Stimulated activated CD4-positive, alpha-beta T cell treated with anti-CD3 and anti-CD28 coated beads, Interleukin-4, amount 100 ng/mL, for 1 hour (primary cell): ENCODE results near the gene ANK2.
"Not testable (repeated sequence)": the region's sequence is repeated elsewhere in the genome, so short reads cannot be mapped to it uniquely, and the experiment has no call there.

Experiments used
- DNase-seq: peaks from one replicate; pipeline ENCODE4 v3.0.0-alpha.2; 2020

ANK2 gene

DNA sequence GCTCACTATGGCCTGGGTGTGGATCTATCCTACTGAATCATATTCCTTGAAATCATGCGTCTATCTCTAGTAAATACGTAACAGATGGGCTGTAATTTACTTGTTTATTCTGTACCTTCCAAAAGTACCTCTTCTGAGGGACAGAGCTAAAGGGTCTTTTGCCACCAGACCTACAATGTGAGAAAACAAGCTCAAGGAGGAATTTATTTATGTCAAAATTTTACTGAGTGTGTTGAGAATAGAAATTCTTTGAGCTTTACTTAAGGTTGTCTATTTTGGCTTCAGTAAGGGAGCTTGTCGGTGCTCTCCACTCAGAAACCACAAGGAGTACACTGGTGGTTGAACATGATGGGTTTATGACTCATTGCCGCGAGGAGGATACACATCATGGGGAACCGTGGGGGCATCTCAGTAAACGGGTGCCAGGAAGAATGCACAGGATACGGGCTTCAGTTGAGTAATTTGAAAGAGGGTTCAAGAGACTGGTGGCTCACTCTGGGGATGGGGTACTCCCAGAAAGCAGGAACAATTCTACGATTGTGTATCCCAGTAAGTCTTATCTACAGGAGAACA is 3.0 kb downstream of the ANK2 start:
- DNase-seq = no peak

DNA sequence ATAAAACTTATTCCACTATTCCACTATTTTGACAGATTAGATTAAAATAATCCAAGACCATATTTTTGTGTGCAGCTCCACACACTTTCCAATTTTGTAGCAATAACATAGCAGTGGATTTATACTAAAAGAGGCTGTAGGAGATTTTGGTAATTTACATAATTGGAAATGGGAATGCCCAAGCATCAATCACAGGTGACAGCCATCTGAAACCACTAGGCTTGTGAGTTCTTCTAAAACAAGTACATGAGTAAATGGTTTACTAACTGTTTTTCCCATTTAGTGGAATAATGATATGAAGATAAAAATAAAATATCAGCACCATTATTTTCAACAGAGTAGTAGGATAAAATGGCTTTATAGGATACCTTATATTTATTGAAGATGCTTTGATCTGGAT is 4.4 kb downstream of the ANK2 start:
- no peak for DNase-seq

DNA sequence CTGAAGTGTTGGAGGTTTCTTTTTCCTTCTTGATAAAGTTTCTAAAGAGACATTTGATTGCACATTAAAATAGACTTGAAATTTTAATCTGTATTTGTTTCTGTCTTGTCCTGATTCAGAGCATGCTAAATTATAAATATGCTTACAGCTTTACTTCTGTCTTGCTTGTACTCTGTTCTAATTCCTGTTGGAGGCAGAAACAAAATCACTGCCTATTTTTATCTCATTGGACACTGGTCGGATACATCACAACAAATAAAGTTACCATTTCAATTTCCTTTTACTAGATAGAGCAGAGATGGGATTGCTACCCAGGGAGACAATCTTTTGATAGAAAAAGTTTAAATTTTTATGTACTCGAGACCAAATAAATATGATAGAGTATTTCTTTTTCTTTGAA is 6.9 kb downstream of the ANK2 start:
- DNase-seq = no peak

DNA sequence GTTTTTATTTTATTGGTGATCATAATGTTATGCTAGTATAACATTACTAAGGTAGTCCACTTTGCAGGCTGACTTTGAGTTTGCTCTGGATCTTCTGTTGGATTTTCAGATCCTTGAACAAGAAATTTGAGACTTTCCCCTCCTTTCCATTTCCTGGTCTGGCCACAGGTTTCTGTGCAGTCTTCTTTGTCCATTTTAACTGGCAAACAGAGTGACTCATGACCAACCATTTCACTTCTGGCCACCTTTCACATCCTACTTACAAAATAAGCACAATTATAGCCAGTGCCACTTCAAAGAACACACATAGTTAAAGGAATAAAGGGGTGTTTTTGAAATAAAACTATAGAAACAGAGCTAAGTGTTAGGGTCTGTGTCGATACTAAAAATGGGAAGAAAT is 8.4 kb downstream of the ANK2 start:
- no peak for DNase-seq

DNA sequence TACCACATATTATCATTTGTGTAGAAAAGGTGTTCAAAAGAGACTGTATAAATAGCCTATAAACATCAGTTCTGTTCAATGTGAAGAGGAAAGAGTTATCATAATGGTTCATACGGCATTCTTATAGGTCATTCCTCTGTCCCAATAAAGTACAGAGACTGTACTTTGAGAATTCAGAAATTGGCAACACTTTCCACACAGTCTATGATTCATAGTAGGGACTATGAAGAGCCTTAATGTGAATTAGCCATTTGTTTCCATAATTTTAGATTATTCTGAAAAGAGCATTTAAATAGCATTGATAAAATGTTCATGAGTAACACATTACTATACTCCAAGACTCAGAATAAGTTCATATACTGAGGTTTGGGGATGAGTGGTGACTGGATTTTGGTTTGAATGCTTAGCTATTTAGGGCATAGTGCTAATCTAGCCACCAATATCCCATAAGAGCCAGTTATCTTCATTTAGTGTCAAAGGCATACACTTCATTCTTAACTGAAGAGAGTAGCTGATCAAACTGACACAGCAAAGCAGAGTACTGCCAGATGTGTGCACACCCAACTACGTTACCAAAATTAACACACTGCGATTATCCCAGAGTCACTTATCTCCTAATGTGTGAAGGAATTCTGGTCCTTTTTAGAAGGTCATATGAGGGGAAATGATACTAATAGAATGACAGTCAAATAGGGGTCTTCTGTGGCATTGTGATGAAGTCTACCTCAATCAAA is 10.2 kb downstream of the ANK2 start:
- no peak for DNase-seq

DNA sequence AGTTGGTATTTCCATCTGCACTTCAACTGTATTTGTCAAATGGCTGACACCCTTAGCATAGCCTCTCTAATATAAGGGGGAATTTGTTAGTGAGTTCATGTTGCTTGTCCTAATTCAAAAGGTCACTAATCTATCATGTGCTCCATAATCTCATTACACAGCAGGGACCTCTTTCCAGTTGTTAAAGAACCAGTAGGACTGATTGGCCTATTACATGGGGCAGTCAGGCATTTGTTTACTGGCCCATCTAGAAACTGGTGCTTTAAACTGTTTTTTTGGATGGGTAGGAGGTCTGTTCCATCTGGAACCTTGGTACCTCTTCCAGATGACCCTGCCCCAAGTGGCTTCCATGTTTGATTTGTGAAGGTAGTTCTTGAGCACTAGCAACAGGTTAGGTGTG is 11.4 kb downstream of the ANK2 start:
- DNase-seq = no peak

DNA sequence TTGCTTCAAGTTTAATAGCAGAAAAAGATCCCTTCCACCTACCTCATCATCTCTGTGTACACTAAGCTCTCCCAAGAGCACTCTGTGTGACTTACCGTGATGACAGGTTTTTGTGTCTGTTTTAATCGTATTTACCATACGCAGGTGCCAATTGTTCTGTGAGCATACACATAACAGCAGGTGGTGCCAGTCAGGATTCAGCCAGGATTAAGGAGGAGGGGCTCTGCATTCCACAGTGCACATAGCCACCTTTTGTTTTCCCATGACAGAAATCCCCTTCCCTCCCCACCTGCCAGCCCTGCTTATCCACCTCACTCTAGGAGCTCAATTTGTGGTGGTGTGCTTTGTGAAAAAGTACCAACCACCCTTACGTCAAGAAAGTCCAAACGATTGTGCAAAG is 14.8 kb downstream of the ANK2 start:
- DNase-seq = no peak

DNA sequence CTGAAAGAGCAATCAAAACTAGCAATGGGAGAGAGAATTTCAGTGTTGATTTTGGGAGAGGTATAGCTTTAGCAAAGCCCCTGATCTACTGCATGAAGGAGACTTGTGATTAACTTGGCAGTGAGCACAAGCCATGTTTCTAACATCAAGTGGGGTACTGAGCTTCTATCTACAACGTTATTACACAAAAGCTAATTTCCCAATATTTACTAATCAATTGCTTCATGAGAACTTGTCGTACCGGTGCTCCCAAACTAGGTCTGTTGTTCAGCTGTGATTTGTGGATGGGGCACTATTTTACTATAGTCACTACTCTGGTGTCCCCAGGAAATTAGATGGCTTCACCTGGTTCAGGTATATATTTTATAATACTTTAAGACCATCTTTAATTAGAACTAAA is 16.2 kb downstream of the ANK2 start:
- DNase-seq = no peak

DNA sequence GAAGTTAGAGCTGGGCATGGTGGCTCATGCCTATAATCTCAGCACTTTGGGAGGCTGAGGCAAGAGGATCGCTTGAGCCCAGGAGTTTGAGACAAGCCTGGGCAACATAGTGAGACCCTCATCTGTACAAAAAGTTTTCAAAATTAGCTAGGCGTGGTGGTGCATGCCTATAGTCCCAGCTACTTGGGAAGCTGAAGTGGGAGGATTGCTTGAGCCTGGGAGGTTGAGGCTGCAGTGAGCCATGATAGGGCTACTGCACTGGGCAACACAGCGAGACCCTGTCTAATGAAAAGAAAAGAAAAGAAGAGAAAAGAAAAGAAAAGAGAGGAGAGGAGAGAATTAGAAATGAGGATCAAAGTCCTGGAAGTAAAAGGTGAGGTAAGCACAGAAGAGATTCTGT is 19.3 kb downstream of the ANK2 start:
- DNase-seq = not testable (repeated sequence)

DNA sequence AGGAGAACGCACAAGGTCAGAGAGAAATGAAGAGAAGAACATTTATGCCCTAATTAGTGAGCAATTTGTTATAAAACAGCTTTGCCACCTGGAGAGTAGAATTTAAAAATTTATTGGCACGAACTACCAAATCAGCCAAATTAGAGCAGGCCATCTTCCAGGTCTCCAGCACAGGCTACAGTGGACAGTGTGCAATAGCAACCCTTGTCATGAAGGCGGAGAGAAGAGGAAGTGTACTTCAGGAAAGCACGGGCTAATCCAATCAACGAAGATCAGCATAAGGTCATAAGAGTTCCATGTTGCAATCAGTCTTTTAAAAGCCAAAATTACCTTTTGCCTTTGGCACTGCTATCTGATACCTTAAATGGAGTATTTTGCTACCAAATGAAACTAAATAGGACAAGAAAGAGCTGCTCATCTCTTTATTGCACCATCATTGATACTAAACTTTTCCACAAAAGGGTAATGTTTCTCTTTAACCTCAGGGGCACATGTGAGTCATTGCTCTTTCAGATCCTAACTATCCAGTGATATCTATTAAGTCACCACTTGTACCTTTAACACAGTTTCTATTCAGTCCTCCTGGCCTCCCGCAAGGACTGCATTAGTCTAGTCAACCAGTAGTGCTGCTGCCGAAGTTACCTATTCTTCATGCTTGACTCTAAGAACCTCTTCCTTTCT is 19.9 kb downstream of the ANK2 start:
- DNase-seq = no peak

DNA sequence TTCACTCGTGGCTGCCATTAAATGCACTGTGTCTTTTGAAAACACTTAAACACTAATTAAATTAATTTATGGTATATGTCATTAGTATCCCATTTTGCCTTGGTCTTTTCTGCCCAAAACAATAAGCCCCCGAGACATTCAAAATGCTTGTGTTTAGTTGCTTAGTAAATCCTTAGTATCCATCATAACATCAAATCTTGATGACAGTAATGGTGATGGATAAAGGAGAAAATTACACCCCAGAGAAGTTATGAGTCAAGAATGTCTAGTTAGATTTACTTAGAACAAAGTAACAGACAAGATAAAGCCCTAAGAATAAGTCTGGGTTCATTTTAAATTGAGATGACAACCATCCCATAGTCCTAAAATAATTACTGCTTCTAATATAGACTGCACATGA is 21.3 kb downstream of the ANK2 start:
- DNase-seq = no peak

DNA sequence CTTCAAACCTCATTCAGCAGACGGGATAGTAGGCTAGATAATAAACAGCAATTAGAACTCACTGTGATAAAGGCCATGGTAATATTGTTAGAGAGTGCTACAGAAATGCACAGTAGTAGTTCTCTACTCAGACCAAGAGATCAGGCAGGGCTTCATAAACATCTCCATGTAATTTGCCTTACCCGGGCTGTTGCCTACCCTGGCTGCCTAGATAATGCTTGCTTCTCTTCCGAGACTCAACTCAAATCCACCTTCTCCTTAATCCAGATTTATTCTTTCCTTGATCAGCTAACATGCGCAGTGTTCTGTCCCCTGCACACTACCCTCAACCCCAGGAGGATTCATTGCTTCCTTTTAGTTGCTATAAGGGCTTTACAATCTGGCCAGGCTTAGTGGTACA is 21.8 kb downstream of the ANK2 start:
- no peak for DNase-seq

DNA sequence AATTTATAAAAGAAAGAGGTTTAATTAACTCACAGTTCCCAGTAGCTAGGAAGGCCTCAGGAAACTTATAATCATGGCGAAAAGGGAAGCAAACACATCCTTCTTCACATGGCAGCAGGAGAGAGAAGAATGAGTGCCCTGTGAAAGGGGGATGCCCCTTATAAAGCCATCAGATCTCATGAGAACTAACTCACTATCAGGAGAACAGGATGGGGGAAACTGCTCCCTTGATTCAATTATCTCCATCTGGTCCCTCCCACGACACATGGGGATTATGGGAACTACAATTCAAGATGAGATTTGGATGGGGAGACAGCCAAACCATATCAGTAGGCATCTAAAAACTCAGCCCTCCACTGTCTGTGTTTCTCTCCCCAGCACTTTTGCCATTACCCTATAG is 22.4 kb downstream of the ANK2 start:
- DNase-seq = no peak

DNA sequence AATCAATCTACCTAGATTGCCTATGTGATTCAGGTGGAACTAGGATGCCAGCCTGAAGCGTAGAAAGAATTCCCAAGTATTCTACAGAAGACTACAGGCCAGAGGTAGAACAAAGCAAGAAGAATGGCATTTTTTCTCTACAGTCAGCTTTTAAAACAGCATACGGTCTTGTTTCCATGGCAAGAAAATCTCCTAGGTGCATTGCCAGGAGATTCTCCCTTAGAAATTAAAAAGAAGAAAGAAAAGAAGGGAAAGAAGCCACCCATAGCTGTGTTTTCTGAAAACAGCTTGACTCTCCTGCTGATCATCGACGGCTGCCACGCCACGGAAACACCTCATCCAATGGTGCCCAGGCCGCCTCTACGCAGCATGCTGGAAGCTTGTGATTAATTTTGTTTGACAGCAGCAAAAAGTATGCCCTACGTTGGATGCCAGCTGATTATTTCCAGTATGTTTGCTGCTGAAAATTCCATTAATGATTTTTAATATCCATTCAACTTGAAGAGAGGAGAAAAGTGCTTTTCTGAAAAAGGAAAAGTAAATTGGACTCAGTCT is 24.1 kb downstream of the ANK2 start:
- DNase-seq = no peak

DNA sequence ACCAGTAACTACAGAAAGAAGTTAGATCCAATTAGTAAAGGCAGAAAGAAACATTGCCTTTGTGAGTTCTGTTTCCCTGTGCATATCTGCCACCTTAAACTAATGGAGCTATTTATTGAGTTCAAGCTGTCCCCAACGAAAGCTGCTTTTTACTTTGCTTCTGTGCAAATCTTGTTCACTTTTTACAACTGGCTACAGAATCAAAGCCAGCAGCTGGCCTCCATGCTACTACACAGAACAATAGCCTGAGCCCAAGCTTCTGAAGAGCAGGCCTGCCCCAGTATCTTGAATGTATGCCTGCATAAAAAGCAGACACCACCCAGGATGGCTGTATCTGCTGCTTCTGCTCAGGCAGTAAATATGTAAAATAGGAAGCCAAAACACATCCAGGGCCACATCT is 28.1 kb downstream of the ANK2 start:
- DNase-seq = no peak

DNA sequence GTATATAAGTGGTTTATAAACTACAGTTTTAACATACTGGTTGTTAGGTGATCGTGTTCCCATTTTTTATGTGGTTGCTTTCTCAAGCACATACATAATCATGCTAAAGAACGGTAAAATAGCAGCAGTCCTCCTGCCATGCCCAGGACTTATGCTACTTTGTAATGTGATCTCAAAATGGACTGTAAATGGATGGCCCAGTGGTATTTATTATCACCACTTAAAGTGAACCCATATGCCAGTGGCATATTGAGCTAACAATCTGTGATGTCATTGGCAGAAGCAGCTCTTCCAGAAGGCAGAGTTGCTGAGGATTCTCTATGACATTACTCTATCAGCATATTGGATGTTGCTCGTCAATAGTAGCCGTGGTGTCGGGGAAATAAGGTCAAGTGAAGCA is 28.6 kb downstream of the ANK2 start:
- no peak for DNase-seq

DNA sequence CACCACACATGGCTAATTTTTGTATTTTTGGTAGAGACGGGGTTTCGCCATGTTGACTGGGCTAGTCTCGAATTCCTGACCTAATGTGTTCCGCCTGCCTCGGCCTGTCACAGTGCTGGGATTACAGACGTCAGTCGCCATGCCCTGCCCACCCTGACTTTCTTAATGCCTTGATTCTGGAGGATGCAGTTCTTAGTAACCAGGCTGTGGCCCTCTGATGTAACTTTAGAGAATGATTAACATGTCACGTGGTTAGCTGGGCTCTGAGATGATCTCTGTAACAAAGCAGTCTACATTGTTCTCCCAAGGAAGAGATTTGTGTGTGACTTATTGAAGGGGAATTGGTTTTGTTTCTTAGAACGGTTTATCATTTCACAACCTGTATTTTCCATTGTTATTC is 30.6 kb downstream of the ANK2 start:
- DNase-seq = no peak

DNA sequence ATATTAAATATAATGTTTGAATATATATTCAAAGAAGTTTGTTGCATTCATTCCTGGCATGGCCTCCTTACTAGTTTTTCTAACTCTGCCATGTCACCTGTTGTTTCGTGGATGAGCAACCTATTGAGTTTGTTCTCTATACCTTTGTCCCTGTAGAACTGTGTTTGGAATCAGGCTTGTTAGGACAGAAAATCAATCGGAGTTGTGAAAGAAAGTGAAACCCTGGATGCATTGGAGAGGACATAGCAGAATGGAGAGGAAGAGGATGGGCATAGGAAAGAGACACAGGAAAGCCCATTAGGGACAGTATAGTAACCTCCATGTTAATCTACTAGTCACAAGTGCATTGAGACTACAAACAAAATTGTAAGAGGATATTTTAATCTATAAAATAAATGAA is 31.2 kb downstream of the ANK2 start:
- DNase-seq = no peak

DNA sequence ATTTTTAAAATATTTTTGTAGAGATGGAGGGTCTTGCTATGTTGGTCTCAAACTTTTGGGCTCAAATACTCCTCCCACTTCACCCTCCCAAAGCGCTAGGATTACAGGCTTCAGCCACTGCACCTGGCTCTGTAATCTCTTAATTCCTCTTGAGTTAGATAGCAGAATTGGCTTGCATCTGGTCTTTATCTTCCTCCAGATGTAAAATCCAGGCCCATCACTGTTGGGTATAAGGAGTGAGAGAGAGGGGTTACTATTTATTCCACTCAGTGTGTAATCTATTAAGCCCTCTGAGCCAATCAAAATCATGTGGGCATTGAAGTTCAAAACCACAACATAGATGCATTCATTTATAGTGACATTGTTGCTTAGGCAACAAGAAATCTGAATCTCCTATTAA is 33.9 kb downstream of the ANK2 start:
- DNase-seq = no peak

DNA sequence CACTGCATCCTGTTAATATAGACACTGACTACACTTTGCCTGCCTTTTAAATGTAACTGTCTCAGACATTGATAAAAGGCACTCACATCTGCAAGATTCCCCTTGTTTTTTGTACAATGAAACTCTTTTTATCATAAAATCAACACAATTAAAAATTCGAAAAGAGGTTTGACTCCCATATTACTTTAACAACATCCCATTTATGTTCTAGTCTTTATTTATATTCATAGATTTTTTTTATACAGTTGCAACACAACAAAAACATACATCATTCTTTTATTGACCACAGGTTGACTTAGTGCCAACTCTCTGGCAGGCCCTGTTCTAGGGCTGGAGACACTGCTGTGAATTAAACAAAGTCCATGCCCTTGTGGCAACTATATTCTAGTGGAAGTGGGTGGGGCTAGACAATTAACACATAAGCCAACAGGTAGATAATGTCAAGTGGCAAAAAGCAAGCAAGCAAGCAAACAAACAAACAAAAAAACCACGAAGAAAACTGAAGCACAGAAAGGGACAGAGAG is 36.8 kb downstream of the ANK2 start:
- DNase-seq = no peak

DNA sequence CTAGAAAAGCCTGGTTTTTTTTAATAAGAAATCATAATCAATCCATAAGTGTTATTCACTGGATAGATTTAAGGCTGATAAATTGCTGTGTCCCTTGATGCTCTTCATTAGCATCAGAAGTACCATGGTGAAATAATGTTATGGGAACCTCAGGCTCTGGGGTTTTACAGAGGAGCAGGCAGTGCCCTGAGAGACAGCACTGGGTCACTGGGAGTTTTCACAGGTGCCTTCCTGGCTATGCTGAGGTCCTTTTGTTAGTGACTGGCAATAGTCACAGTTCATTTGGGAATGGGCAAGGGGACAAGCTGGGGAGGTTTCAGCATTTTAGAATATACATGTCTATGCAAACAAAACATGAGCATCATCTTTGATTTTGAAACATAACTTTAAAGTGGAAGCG is 38.6 kb downstream of the ANK2 start:
- no peak for DNase-seq

DNA sequence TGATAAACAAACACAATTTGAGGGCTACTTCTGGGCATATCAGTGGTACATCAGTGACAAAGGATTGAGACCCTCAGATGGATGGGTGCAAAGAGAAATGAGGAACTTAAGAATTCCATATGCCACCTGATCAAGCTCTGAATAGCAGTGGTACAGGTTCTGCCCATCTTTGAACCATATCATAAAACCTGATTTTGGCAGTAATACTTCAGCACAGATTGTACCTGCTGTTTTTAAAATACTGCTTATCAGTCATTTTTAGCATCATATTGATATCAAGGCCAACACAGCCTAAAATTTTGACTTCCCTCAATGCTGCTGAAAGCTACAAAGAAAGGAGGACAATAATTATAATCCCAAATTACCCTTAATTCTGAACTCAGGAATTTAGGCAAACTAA is 41.5 kb downstream of the ANK2 start:
- DNase-seq = no peak

DNA sequence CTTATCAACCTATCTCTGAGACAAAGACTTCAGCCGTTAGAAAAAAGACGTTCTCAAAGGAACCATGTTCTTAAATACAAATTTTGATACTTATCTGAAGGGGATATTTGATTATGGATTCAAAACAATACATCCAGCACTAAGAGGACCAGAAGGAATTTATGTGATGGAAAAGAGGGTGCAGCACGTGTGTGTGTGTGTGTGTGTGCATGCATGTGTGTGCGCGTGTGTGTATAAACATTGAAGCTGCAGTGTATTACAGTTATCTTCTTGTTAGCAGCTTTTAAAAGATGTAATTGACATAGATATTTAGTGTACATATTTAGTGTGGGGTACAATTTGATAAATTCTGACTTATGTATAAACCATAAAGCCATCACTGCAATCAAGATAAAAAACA is 44.9 kb downstream of the ANK2 start:
- DNase-seq = no peak

DNA sequence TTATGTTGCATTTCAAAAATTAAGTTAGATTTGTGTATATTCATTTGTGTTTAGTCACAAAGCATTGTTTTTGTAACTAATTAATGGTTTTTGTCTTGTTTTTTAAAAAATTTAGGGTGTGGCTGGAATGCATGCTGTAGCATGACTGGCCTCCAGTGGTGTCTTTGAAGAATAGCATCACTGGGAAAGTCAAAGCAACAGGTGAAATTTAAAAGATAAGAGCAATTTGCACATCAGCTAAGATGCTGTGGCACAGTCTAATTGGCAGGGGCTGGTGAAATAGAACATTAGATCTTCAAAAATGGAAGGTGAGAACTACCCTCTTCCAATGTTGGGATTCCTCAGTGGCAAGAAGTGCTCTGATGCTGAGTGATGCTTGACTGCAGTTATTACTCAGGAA is 45.3 kb downstream of the ANK2 start:
- no peak for DNase-seq
